Esophagus muscularis mucosa (tissue), 4 donors: ENCODE measurements around the gene DCAF8. TPM values are rescaled to one million over a fixed set of nuclear protein-coding genes. Genes with fewer than 3 reads are reported as not detected.

Experiments
- DNase-seq: peaks from one replicate; pipeline ENCODE4 v3.0.0-alpha.2; 2017; ENCODE audit errors: extremely low spot score
- H3K27ac ChIP-seq, 4 donors: fragments of 200-600 bp; sonication (generic); replicated peaks in 1 of 4; 1 replicate in 3 of 4; 2 replicates in 1 of 4; pipeline ENCODE4 v1.5.1; 2016 to 2019; ENCODE audit warnings: mild to moderate bottlenecking in 1 of 4
- H3K27me3 ChIP-seq, 4 donors: fragments of 200-600 bp; sonication (generic); one replicate each; pipeline versions ENCODE4 v1.5.1 to v1.6.0; 2016 to 2019
- H3K36me3 ChIP-seq, 4 donors: fragments of 200-600 bp; sonication (generic); one replicate each; pipeline ENCODE4 v1.5.1; 2016 to 2019
- H3K4me1 ChIP-seq, 4 donors: fragments of 200-600 bp; sonication (generic); one replicate each; pipeline ENCODE4 v1.5.1; 2016 to 2019
- H3K4me3 ChIP-seq, 4 donors: fragments of 200-600 bp; sonication (generic); 1 replicate in 2 of 4; 2 replicates in 2 of 4; pipeline ENCODE4 v1.5.1; 2016 to 2019; ENCODE audit warnings: mild to moderate bottlenecking in 4 of 4, moderate library complexity in 1 of 4
- H3K9me3 ChIP-seq, 4 donors: fragments of 200-600 bp; sonication (generic); 1 replicate in 3 of 4; 2 replicates in 1 of 4; pipeline ENCODE4 v1.5.1; 2016 to 2019
- EP300 ChIP-seq: sonication (generic); formaldehyde crosslinking; IDR thresholded peaks from one replicate; pipeline ENCODE4 v1.6.1; 2017; ENCODE audit warnings: antibody characterized with exemption
- POLR2A ChIP-seq: fragments of 450-650 bp; IDR thresholded peaks from one replicate; pipeline ENCODE4 v1.6.1; 2017; ENCODE audit warnings: antibody characterized with exemption, moderate library complexity, mild to moderate bottlenecking, low read depth
- POLR2AphosphoS5 ChIP-seq, 2 donors: sonication (generic); formaldehyde crosslinking; IDR thresholded peaks; one replicate each; pipeline ENCODE4 v1.6.1; 2017; ENCODE audit warnings: antibody characterized with exemption in 2 of 2
- WGBS: methylation state at CpG from one replicate; pipeline ENCODE4 v1.1.5; 2018; 5-methylcytosine and 5-hydroxymethylcytosine counted together
- intact Hi-C: fragments of 100-400 bp; cut with DNase I; formaldehyde crosslinking; loops from one replicate; pipeline ENCODE4 v1.15.1; 2023
- total RNA-seq, 4 donors: library from RNA; depleted of rRNA; stranded (reverse); fragments of >200 nt; gene quantifications; one replicate each; pipeline versions ENCODE4 v1.1.0 to v1.2.1, GENCODE V29; 2016
- TF ChIP-seq, protein P1 (sequence below), 3 experiments: fragments of 200-600 bp in 2 of 3; fragments of 450-650 bp in 1 of 3; sonication (generic) in 2 of 3; IDR thresholded peaks; one replicate each; pipeline ENCODE4 v1.5.1; 2017 to 2019; ENCODE audit warnings: antibody characterized with exemption in 3 of 3, mild to moderate bottlenecking in 2 of 3, moderate library complexity in 1 of 3

DCAF8 gene
- total RNA-seq, 4 donors from 2014 or later: 111 to 191 (median 172) TPM

DNA sequence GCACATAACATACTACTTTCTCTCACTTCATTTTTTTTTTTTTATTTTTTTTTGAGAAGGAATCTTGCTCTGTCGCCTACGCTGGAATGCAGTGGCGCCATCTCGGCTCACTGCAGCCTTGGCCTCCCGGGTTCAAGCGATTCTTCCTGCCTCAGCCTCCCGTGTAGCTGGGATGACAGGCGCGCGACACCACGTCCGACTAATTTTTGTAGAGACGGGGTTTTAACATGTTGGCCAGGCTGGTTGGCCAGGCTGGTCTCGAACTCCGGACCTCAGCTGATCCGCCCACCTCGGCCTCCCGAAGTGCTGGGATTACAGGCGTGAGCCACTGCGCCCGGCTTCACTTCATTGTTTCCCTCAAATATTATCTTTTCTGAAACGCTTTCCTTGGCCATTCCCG, 23.2 kb upstream of the DCAF8 start:
- peak overlapping the region in 1 of 4 donors; percentile 87 for H3K27ac ChIP-seq
- H3K36me3 ChIP-seq: peaks cover 35 to 52% (median 42%) of the 10 kb centered on the region in 4 donors
- no peak for DNase-seq

DNA sequence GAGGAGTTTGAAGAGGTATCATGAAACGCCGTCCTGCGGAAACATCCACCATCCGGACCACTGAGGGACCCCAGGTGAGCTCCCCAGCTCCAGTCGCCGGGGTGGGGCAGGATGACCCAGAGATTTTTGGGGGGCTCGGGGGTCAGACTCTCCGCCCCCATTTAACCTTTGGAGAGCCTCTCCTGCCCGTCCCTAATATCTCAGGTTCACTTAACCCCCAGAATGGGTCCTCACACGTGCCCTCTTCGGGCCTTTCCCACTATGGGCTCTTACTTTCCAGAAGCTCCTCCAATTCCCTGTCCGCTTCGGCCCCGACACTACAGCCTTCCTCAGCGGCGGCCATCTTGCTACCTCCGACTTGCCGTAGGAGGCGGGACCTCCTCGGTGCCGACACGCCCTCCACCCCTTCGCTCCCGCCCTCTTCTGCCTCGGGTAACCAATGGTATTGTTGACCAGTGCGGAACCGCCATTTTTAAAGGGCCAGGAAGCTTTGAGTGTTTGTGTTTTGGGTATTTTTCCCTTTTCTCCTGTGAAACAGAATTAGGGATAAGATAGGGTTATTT, 22.5 kb upstream of the DCAF8 start, which contains the start of gene PEX19:
Gene PEX19 (minus strand): TSS at position 352 of the 563 bp plus-strand sequence. CDS start 9 bp downstream, at position 343.
- peak within 1 kb of the TSS; percentile 68 to 94 (median 76) for H3K4me3 ChIP-seq
- no peaks in the 10 kb centered on the region for H3K9me3 ChIP-seq
- H3K4me1 ChIP-seq: peaks cover 17 to 34% (median 24%) of the 10 kb centered on the region in 4 donors
- WGBS: under 1% methylated on average over 25 of the region's 27 CpGs
- H3K27ac ChIP-seq: peak within 1 kb of the TSS; percentile 73 to 87 (median 85)
- intact Hi-C loops: loop anchor here (5.0 kb wide), 1 partner anchor 33 kb away; no protein-coding TSS in a partner anchor
- TF ChIP-seq, protein P1, sequence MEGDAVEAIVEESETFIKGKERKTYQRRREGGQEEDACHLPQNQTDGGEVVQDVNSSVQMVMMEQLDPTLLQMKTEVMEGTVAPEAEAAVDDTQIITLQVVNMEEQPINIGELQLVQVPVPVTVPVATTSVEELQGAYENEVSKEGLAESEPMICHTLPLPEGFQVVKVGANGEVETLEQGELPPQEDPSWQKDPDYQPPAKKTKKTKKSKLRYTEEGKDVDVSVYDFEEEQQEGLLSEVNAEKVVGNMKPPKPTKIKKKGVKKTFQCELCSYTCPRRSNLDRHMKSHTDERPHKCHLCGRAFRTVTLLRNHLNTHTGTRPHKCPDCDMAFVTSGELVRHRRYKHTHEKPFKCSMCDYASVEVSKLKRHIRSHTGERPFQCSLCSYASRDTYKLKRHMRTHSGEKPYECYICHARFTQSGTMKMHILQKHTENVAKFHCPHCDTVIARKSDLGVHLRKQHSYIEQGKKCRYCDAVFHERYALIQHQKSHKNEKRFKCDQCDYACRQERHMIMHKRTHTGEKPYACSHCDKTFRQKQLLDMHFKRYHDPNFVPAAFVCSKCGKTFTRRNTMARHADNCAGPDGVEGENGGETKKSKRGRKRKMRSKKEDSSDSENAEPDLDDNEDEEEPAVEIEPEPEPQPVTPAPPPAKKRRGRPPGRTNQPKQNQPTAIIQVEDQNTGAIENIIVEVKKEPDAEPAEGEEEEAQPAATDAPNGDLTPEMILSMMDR (IDR thresholded peaks at IDR 0.05): peak in 1 of 3 experiments; percentile 15
- TF ChIP-seq POLR2AphosphoS5 (IDR thresholded peaks at IDR 0.05) (peak; percentile 96 to 98), EP300 (no peak), POLR2A (peak; percentile 54)
- peaks cover 35 to 52% (median 42%) of the 10 kb centered on the region in 4 donors for H3K36me3 ChIP-seq
- peak; percentile 97 for DNase-seq
- no peaks in the 10 kb centered on the region for H3K27me3 ChIP-seq

More for the DNA sequence above, 23.2 kb upstream of the DCAF8 start:
- H3K9me3 ChIP-seq: no peaks in the 10 kb centered on the region
- intact Hi-C loops: loop anchor here (5.0 kb wide), 1 partner anchor 33 kb away; no protein-coding TSS in a partner anchor
- H3K4me1 ChIP-seq: peaks cover 17 to 34% (median 24%) of the 10 kb centered on the region in 4 donors
- peak overlapping the region; percentile 68 to 94 (median 76) for H3K4me3 ChIP-seq
- TF ChIP-seq EP300 (no peak), POLR2AphosphoS5 (IDR thresholded peaks at IDR 0.05) (no peak), POLR2A (no peak)
- TF ChIP-seq, protein P1 (IDR thresholded peaks at IDR 0.05): no peak
- WGBS: 78% methylated on average over 23 of the region's 23 CpGs
- no peaks in the 10 kb centered on the region for H3K27me3 ChIP-seq

DNA sequence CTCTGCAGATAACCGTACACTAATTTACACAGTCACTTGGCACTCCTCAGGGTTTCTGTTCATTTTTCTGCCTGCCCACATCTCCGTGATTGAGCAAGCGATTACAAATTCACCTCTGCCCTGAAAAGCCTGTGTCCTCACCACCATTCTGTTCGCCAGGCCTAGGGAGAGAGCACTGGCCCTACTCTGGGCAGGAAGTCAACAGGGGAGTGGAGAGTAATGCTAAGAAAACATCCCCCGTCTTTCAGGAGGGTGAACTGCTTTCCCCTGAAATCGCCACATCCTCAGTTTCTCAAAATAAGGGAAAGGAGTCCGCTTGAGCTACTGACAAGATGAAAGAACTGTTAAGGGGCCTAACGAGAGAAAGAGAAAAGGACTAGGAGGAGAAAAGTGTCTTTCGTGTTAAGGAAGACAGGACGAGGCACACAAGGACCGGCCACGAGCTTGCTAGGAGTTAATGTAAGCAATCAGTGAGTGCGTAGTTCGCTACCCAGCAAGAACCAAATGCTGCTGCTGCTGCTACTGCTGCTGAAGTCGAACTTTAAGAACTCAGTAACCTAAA, 22.0 kb upstream of the DCAF8 start:
- peaks cover 35 to 52% (median 42%) of the 10 kb centered on the region in 4 donors for H3K36me3 ChIP-seq
- TF ChIP-seq, protein P1 (IDR thresholded peaks at IDR 0.05): no peak
- TF ChIP-seq POLR2A (no peak), EP300 (no peak), POLR2AphosphoS5 (IDR thresholded peaks at IDR 0.05) (peak in 1 of 2 donors; percentile 19)
- no peaks in the 10 kb centered on the region for H3K9me3 ChIP-seq
- WGBS: 2% methylated on average over 15 of the region's 15 CpGs
- intact Hi-C loops: no loop called here
- peak overlapping the region; percentile 68 to 94 (median 76) for H3K4me3 ChIP-seq
- H3K27ac ChIP-seq: peak overlapping the region; percentile 73 to 87 (median 85)
- DNase-seq: no peak
- H3K4me1 ChIP-seq: peaks cover 17 to 34% (median 24%) of the 10 kb centered on the region in 4 donors
- no peaks in the 10 kb centered on the region for H3K27me3 ChIP-seq

DNA sequence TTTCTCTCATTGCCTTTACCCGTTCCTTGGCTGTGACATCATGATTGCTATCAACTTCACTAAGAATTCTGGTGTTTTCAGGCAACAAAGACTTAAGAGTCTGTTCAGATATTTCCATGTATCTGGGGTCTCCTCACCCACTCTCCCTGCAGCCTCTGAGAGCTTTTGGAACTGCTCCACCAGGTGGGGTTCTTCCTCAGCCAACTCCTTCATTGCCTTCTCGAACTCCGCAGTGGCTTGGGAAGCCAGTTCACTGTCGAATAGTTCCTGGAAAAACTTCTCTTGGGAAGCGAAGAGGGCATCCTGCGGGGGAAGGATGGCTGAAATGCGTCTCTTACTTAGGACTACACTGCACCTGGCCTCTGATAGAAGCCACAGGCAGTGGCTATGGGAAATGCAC, 20.5 kb upstream of the DCAF8 start:
- DNase-seq: no peak
- Histone ChIP-seq H3K27ac (no peak overlapping the region), H3K4me1 (peaks cover 19 to 34% (median 24%) of the 10 kb centered on the region in 4 donors), H3K27me3 (no peaks in the 10 kb centered on the region), H3K4me3 (no peak overlapping the region), H3K36me3 (peaks cover 45 to 55% (median 50%) of the 10 kb centered on the region in 4 donors), H3K9me3 (no peaks in the 10 kb centered on the region)
- intact Hi-C loops: loop anchor here (2.0 kb wide), 1 partner anchor 188 kb away; no protein-coding TSS in a partner anchor
- WGBS: 88% methylated on average over 7 of the region's 7 CpGs
- TF ChIP-seq EP300: no peak
- TF ChIP-seq POLR2AphosphoS5 (IDR thresholded peaks at IDR 0.05): no peak
- TF ChIP-seq POLR2A: no peak
- TF ChIP-seq, protein P1 (IDR thresholded peaks at IDR 0.05): no peak
